ENCODE measurements around the gene SH2B3. TPM values are rescaled to one million over a fixed set of nuclear protein-coding genes. Genes with fewer than 3 reads are reported as not detected.

The SH2B3 gene
- total and polyA plus RNA-seq, 9 of the 15 experiments (the other 6 are each of a cell fraction or from before 2014, with no cell fraction given), result 10.8 to 75.3 (median 37.4) TPM

- TF ChIP-seq GABPB2 (CRISPR knock-in tag; conservative IDR thresholded peaks at IDR 0.05), result no peak
- no peak for TF ChIP-seq CEBPB (tag; IDR thresholded peaks at IDR 0.05)
- TF ChIP-seq MIER1 (IDR thresholded peaks at IDR 0.05; ENCODE audit: low read depth), result 0 out of 2 replicates have a peak, but pooled peaks have one; percentile 65
- TF ChIP-seq, protein P1, sequence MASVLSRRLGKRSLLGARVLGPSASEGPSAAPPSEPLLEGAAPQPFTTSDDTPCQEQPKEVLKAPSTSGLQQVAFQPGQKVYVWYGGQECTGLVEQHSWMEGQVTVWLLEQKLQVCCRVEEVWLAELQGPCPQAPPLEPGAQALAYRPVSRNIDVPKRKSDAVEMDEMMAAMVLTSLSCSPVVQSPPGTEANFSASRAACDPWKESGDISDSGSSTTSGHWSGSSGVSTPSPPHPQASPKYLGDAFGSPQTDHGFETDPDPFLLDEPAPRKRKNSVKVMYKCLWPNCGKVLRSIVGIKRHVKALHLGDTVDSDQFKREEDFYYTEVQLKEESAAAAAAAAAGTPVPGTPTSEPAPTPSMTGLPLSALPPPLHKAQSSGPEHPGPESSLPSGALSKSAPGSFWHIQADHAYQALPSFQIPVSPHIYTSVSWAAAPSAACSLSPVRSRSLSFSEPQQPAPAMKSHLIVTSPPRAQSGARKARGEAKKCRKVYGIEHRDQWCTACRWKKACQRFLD (CRISPR knock-in tag; IDR thresholded peaks at IDR 0.05), result peak; percentile 56; the same call in 1 of the 2 replicates
- TF ChIP-seq NR2C1 (IDR thresholded peaks at IDR 0.05), result no peak
- TF ChIP-seq NR2C1 (tag; IDR thresholded peaks at IDR 0.05), result peak; percentile 13; the same call in 1 of the 2 replicates
- TF ChIP-seq VEZF1 (CRISPR knock-in tag; IDR thresholded peaks at IDR 0.05), result peak; percentile 70
- TF ChIP-seq CTCFL (IDR thresholded peaks at IDR 0.05; ENCODE audit: borderline replicate concordance, insufficient read depth, low read depth, low read length, poor library complexity, severe bottlenecking), result peak; percentile 89
- TF ChIP-seq BCOR (IDR thresholded peaks at IDR 0.05), result peak; percentile 100
- no peak for TF ChIP-seq RFX7 (CRISPR knock-in tag; IDR thresholded peaks at IDR 0.05)
- TF ChIP-seq, protein P2, sequence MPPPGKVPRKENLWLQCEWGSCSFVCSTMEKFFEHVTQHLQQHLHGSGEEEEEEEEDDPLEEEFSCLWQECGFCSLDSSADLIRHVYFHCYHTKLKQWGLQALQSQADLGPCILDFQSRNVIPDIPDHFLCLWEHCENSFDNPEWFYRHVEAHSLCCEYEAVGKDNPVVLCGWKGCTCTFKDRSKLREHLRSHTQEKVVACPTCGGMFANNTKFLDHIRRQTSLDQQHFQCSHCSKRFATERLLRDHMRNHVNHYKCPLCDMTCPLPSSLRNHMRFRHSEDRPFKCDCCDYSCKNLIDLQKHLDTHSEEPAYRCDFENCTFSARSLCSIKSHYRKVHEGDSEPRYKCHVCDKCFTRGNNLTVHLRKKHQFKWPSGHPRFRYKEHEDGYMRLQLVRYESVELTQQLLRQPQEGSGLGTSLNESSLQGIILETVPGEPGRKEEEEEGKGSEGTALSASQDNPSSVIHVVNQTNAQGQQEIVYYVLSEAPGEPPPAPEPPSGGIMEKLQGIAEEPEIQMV (tag; conservative IDR thresholded peaks at IDR 0.05; ENCODE audit: low read depth), result no peak
- peak; percentile 23; the same call in 1 of the 2 replicates for TF ChIP-seq DIDO1 (tag; IDR thresholded peaks at IDR 0.05; ENCODE audit: low read depth)
- peak; percentile 43 for TF ChIP-seq HNRNPLL (IDR thresholded peaks at IDR 0.05; ENCODE audit: low read depth, low read length, poor library complexity, severe bottlenecking)
- no peak for TF ChIP-seq MEF2A (IDR thresholded peaks at IDR 0.05; ENCODE audit: control insufficient read depth, low read depth, low read length)
- TF ChIP-seq, protein P3, sequence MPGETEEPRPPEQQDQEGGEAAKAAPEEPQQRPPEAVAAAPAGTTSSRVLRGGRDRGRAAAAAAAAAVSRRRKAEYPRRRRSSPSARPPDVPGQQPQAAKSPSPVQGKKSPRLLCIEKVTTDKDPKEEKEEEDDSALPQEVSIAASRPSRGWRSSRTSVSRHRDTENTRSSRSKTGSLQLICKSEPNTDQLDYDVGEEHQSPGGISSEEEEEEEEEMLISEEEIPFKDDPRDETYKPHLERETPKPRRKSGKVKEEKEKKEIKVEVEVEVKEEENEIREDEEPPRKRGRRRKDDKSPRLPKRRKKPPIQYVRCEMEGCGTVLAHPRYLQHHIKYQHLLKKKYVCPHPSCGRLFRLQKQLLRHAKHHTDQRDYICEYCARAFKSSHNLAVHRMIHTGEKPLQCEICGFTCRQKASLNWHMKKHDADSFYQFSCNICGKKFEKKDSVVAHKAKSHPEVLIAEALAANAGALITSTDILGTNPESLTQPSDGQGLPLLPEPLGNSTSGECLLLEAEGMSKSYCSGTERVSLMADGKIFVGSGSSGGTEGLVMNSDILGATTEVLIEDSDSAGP (CRISPR knock-in tag; IDR thresholded peaks at IDR 0.05), result no peak
- TF ChIP-seq STAG1 (CRISPR knock-in tag; IDR thresholded peaks at IDR 0.05; ENCODE audit: borderline replicate concordance), result peak; percentile 91
- TF ChIP-seq HCFC1 (IDR thresholded peaks at IDR 0.05; ENCODE audit: low read depth, low read length), result peak; percentile 15; the same call in 1 of the 2 replicates
- no peak for TF ChIP-seq SIN3B (IDR thresholded peaks at IDR 0.05; ENCODE audit: low read depth)
- no peak for TF ChIP-seq DNMT1 (IDR thresholded peaks at IDR 0.05)
- no peak for TF ChIP-seq KDM5B (IDR thresholded peaks at IDR 0.05; ENCODE audit: insufficient replicate concordance, low read depth, low read length)
Measured at GRCh38 chr12:111396726-111397445, 8.8 kb upstream of the SH2B3 start (continued).
